ENCODE measurements around the gene ANKS1B. TPM values are rescaled to one million over a fixed set of nuclear protein-coding genes. Genes with fewer than 3 reads are reported as not detected.

Gene ANKS1B
- total and polyA plus RNA-seq, 7 donors: 1.0 to 57.3 (median 30.1) TPM; not detected in 1

DNA sequence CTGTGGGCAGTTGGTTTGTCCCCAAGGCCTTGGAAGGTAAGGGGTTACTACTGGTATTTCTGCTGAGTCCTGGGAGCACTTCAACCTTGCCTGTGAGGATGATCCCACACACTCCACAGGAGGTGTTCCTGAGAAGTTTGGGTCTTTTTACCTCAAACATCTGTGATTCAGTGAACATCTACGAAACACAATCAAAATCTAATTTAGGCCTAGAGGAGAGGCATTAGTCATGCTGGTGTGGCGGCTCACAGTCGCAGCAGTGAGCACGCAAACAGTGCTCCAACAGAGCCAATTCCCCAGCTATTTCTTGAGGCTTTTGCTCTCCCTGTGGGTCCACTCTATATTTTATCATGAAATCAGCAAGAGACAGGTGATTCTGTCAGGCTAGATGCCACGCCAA, 1232.0 kb downstream of the ANKS1B start:
- H3K36me3 ChIP-seq: peaks cover 0 to 12% (median 0%) of the 10 kb centered on the region in 4 donors
- H3K4me3 ChIP-seq: no peak overlapping the region
- H3K9me3 ChIP-seq: no peaks in the 10 kb centered on the region
- 91 to 94% methylated on average over 5 of the region's 5 CpGs for WGBS, 2 donors
- intact Hi-C loops (cut with DNase I): no loop called here
- no peak overlapping the region for H3K27ac ChIP-seq
- no peak for DNase-seq
- TF ChIP-seq EP300 (IDR thresholded peaks at IDR 0.05): no peak
- no peak for TF ChIP-seq POLR2AphosphoS5 (IDR thresholded peaks at IDR 0.05)
- TF ChIP-seq, protein P1, sequence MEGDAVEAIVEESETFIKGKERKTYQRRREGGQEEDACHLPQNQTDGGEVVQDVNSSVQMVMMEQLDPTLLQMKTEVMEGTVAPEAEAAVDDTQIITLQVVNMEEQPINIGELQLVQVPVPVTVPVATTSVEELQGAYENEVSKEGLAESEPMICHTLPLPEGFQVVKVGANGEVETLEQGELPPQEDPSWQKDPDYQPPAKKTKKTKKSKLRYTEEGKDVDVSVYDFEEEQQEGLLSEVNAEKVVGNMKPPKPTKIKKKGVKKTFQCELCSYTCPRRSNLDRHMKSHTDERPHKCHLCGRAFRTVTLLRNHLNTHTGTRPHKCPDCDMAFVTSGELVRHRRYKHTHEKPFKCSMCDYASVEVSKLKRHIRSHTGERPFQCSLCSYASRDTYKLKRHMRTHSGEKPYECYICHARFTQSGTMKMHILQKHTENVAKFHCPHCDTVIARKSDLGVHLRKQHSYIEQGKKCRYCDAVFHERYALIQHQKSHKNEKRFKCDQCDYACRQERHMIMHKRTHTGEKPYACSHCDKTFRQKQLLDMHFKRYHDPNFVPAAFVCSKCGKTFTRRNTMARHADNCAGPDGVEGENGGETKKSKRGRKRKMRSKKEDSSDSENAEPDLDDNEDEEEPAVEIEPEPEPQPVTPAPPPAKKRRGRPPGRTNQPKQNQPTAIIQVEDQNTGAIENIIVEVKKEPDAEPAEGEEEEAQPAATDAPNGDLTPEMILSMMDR (IDR thresholded peaks at IDR 0.05): no peak
- TF ChIP-seq POLR2A (IDR thresholded peaks at IDR 0.05): no peak
- no peaks in the 10 kb centered on the region for H3K4me1 ChIP-seq
- H3K27me3 ChIP-seq: no peaks in the 10 kb centered on the region

DNA sequence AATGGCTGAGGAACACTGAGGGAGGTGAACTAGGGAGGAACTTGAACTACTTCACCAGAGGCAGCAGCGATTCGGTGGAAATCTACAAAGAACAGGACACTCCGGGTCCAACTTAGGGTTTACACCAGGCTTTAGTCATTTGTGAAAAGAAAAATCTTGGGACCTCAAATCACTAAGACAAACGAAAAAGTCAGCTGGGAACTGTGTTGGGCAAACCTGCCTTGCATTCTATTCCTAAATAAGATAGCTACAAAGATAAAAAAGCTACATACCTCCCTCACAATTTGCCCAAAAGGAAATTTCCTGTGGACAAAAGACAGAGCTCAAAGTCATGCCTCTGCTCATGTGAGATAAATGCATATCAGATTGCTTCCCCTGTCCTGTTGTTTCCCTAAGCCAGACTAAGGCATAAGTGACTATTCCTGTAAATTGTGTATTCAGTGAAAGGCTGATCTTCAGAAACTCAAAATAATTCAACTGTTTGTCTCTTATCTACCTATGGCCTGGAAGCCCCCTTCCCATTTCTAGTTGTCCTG, 1233.1 kb downstream of the ANKS1B start:
- Histone ChIP-seq H3K4me3 (no peak overlapping the region), H3K36me3 (peaks cover 0 to 12% (median 0%) of the 10 kb centered on the region in 4 donors), H3K27ac (no peak overlapping the region), H3K4me1 (no peaks in the 10 kb centered on the region), H3K9me3 (no peaks in the 10 kb centered on the region), H3K27me3 (no peaks in the 10 kb centered on the region)
- 82 to 86% methylated on average over 4 of the region's 4 CpGs for WGBS, 2 donors
- TF ChIP-seq POLR2A (IDR thresholded peaks at IDR 0.05) (no peak), POLR2AphosphoS5 (IDR thresholded peaks at IDR 0.05) (no peak), EP300 (IDR thresholded peaks at IDR 0.05) (no peak)
- TF ChIP-seq, protein P1 (IDR thresholded peaks at IDR 0.05): no peak
- intact Hi-C loops (cut with DNase I): no loop called here
- DNase-seq: no peak

GRCh38 chr12:98750511-98750910, 1234.2 kb downstream of the ANKS1B start:
- intact Hi-C loops (cut with DNase I): no loop called here
- 82 to 86% methylated on average over 9 of the region's 9 CpGs for WGBS, 2 donors
- Histone ChIP-seq H3K4me3 (no peak overlapping the region), H3K4me1 (peaks cover 0 to 9% (median 5%) of the 10 kb centered on the region in 4 donors), H3K27ac (no peak overlapping the region), H3K9me3 (no peaks in the 10 kb centered on the region), H3K27me3 (no peaks in the 10 kb centered on the region), H3K36me3 (peaks cover 0 to 12% (median 0%) of the 10 kb centered on the region in 4 donors)
- DNase-seq: no peak
- TF ChIP-seq EP300 (IDR thresholded peaks at IDR 0.05) (no peak), POLR2A (IDR thresholded peaks at IDR 0.05) (no peak), POLR2AphosphoS5 (IDR thresholded peaks at IDR 0.05) (no peak)
- TF ChIP-seq, protein P1 (IDR thresholded peaks at IDR 0.05): no peak

DNA sequence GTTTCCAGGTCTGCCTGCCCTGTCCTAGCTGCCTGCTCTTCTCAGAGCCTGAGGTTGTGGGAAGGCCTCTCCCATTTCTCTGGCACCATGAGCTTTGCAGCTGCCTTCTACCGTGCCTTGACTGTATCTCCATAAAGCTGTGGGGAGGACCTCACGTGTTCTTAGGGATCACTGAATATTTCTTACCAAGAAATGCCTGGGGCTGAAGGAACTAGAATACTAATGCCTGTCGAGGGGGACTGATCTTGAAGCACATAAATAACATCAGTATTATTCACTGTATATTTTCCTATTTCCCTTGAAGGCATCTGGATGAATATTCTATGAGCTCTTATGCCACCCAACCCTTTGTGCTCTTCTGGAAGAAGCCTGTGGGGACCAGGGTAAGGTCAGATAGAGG, 1236.3 kb downstream of the ANKS1B start:
- WGBS, 2 donors: 69 to 91% methylated on average over 3 of the region's 3 CpGs
- H3K9me3 ChIP-seq: no peaks in the 10 kb centered on the region
- peaks cover 0 to 11% (median 5%) of the 10 kb centered on the region in 4 donors for H3K4me1 ChIP-seq
- no peak for DNase-seq
- intact Hi-C loops (cut with DNase I): no loop called here
- peaks cover 0 to 12% (median 0%) of the 10 kb centered on the region in 4 donors for H3K36me3 ChIP-seq
- no peaks in the 10 kb centered on the region for H3K27me3 ChIP-seq
- no peak for TF ChIP-seq POLR2AphosphoS5 (IDR thresholded peaks at IDR 0.05)
- no peak for TF ChIP-seq EP300 (IDR thresholded peaks at IDR 0.05)
- TF ChIP-seq, protein P1 (IDR thresholded peaks at IDR 0.05): no peak
- no peak for TF ChIP-seq POLR2A (IDR thresholded peaks at IDR 0.05)
- no peak overlapping the region for H3K27ac ChIP-seq
- H3K4me3 ChIP-seq: no peak overlapping the region
